Nephron (organoid): ENCODE data around the gene COL4A4.

Experiments
- H3K27ac Mint-ChIP-seq, 3 experiments: 2 replicates each; pipeline ENCODE4 v1.8.0; 2020; ENCODE audit warnings: mixed read lengths in 3 of 3, mild to moderate bottlenecking in 2 of 3, moderate library complexity in 1 of 3
- H3K27me3 Mint-ChIP-seq: 2 replicates; pipeline ENCODE4 v1.8.0; 2021; ENCODE audit warnings: low read depth, mild to moderate bottlenecking, moderate library complexity, mixed read lengths
- H3K36me3 Mint-ChIP-seq: 2 replicates; pipeline ENCODE4 v1.8.0; 2020; ENCODE audit warnings: low read depth, mixed read lengths
- H3K4me1 Mint-ChIP-seq: 2 replicates; pipeline ENCODE4 v1.8.0; 2020; ENCODE audit warnings: mixed read lengths
- H3K4me3 Mint-ChIP-seq, 3 experiments: 2 replicates each; pipeline ENCODE4 v1.8.0; 2020; ENCODE audit warnings: mild to moderate bottlenecking in 3 of 3, mixed read lengths in 3 of 3, moderate library complexity in 2 of 3
- H3K9me3 Mint-ChIP-seq: 2 replicates; pipeline ENCODE4 v1.8.0; 2020; ENCODE audit warnings: mixed read lengths
- CTCF ChIP-seq, 3 experiments: fragments of 200-600 bp; sonication (generic); IDR thresholded peaks; one replicate each; pipeline ENCODE4 v1.5.0; 2021; ENCODE audit warnings: antibody characterized with exemption in 3 of 3; ENCODE audit not compliant: unreplicated experiment in 3 of 3

The COL4A4 gene

GRCh38 chr2:227154986-227155774, 8.8 kb downstream of the COL4A4 start:
- peaks cover 37% of the 10 kb centered on the region for H3K27me3 Mint-ChIP-seq
- no peak for TF ChIP-seq CTCF (IDR thresholded peaks at IDR 0.05; ENCODE audit: unreplicated experiment in 3 of 3)
- H3K4me1 Mint-ChIP-seq: no peaks in the 10 kb centered on the region
- peaks cover 4% of the 10 kb centered on the region for H3K9me3 Mint-ChIP-seq
- H3K27ac Mint-ChIP-seq: no peak overlapping the region
- no peaks in the 10 kb centered on the region for H3K36me3 Mint-ChIP-seq
- H3K4me3 Mint-ChIP-seq: no peak overlapping the region

DNA sequence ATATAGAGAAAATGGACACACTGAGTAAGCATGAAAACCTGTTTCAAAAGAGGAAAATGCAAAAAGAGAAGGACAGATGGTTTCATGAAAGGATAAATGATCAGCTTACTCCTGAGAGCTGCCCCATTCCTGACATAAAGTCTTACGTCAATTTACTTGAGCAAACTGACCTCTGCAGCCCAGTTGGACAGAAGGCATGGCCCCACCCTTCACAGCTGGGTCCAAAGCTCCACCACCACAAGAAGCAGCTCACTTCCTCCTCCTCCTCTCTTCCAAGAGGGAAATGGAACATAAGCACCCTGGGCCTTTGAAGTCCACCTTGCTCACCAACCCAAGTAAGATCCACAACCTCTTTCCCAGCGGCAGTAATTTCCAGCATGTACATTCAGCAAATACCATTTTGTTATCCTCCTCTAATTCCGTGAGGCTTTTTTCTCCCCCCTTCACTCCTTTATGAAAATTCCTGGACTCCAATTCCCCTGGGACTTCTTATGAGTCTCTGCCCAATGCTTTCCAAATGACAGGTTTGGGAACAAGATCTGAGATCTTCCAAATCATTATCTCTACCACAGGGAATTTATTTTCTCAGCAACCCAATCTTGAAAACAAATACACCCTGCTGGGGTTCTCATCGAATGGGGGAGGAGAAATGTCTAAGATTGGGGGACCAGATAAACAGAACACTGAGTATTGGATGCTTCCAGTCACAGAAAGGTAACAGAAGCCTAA, 10.1 kb downstream of the COL4A4 start:
- Mint-ChIP-seq H3K27ac (no peak overlapping the region), H3K27me3 (peaks cover 24% of the 10 kb centered on the region), H3K9me3 (peaks cover under 1% of the 10 kb centered on the region), H3K4me1 (no peaks in the 10 kb centered on the region), H3K36me3 (no peaks in the 10 kb centered on the region), H3K4me3 (no peak overlapping the region)
- TF ChIP-seq CTCF (IDR thresholded peaks at IDR 0.05; ENCODE audit: unreplicated experiment in 3 of 3): no peak

GRCh38 chr2:227153307-227153706, 10.7 kb downstream of the COL4A4 start:
- Mint-ChIP-seq H3K27ac (no peak overlapping the region), H3K4me1 (no peaks in the 10 kb centered on the region), H3K4me3 (no peak overlapping the region), H3K27me3 (peaks cover 23% of the 10 kb centered on the region), H3K9me3 (no peaks in the 10 kb centered on the region), H3K36me3 (no peaks in the 10 kb centered on the region)
- TF ChIP-seq CTCF (IDR thresholded peaks at IDR 0.05; ENCODE audit: unreplicated experiment in 3 of 3): no peak

GRCh38 chr2:227152093-227152766, 11.8 kb downstream of the COL4A4 start:
- Mint-ChIP-seq H3K27ac (no peak overlapping the region), H3K9me3 (no peaks in the 10 kb centered on the region), H3K4me1 (no peaks in the 10 kb centered on the region), H3K36me3 (no peaks in the 10 kb centered on the region), H3K4me3 (no peak overlapping the region), H3K27me3 (peaks cover 23% of the 10 kb centered on the region)
- no peak for TF ChIP-seq CTCF (IDR thresholded peaks at IDR 0.05; ENCODE audit: unreplicated experiment in 3 of 3)

DNA sequence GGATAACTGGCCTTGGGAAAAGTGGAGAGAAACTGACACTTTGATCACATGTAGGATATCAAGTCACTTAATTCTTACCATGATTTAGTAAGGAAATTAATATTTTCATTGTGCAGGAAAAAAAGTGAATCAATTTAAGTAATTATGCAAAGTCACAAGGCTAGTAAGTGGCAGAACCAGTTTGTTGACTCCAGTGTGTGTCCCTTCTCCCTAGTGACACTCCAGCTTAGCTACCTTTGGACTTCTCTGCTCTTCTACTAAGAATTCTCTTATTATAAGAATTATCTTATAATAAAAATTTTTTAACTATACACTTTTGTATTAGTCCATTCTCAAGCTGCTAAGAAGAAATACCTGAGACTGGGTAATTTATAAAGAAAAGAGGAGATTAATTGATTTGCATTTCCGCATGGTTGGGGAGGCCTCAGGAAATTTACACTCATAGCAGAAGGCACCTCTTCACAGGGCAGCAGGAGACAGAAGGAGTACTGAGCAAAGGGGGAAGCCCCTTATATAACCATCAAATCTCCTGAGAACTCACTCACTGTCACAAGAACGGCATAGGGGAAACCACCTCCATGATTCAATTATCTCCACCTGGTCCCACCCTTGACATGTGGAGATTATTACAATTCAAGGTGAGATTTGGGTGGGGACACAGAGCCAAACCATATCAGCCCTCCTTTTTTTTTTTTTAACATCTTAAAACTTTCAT, 13.6 kb downstream of the COL4A4 start:
- no peak overlapping the region for H3K27ac Mint-ChIP-seq
- H3K27me3 Mint-ChIP-seq: peaks cover 13% of the 10 kb centered on the region
- H3K4me3 Mint-ChIP-seq: no peak overlapping the region
- H3K9me3 Mint-ChIP-seq: no peaks in the 10 kb centered on the region
- no peaks in the 10 kb centered on the region for H3K4me1 Mint-ChIP-seq
- no peak for TF ChIP-seq CTCF (IDR thresholded peaks at IDR 0.05; ENCODE audit: unreplicated experiment in 3 of 3)
- H3K36me3 Mint-ChIP-seq: no peaks in the 10 kb centered on the region
